ENCODE results near the gene INSRR.

The INSRR gene

DNA sequence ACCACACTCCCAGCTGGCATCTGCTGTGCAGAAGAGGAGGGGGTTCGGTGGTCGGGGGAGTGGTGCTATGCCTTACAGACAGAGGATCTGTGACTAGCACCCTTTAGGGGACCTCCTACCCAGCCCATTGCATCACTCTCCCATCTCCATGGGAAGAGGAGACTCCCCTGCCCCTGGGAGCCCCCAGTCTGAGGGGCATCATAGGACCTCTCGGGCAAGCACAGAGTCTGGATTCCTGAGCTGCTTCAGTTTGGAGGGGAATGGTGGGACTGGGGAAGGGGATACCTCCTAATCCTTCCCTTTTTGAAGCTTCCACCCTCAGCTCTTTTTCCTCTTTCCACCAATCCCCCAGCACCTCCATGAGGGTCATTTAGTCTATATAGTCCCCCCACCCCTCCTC, 1.4 kb downstream of the INSRR start:
- Histone ChIP-seq H3K4me1 (ENCODE audit: control insufficient read depth, insufficient read depth, low read length) (peaks cover 15% of the 10 kb centered on the region), H3K4me3 (ENCODE audit: low read length) (no peak overlapping the region), H3K4me2 (ENCODE audit: low read length) (no peak overlapping the region), H3K9me3 (replicated peaks; ENCODE audit: low read length) (no peaks in the 10 kb centered on the region), H3K27me3 (ENCODE audit: control insufficient read depth, insufficient read depth, low read length) (peaks cover 84% of the 10 kb centered on the region), H3K9ac (ENCODE audit: low read depth, low read length) (no peak overlapping the region), H3K36me3 (ENCODE audit: insufficient read depth, low read length) (no peaks in the 10 kb centered on the region)

DNA sequence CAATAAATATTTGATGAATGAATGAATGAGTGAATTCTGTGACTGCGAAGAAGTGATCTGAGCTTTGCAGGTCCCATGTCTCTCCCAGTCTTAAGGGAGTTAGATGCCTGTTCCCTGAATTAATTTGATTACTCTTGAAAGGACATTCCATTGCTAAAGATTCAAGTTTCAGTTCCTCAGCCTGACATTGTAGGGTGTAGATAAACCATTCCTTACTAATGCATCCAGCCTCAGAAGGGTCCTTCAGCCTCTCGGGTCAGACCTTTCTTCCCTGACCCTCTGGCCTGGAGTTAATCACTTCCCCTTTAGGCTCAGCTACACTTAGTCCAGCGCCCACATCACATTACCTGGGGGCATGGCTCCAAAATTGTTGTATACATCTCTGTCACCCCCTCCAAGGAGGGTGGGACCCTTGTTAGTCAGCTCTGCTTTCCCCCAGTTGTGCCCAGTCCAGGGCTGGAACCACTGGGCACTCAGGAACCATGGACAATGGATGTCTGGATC, 2.6 kb downstream of the INSRR start:
- peaks cover 82% of the 10 kb centered on the region for H3K27me3 ChIP-seq (ENCODE audit: control insufficient read depth, insufficient read depth, low read length)
- no peak overlapping the region for H3K4me3 ChIP-seq (ENCODE audit: low read length)
- H3K36me3 ChIP-seq (ENCODE audit: insufficient read depth, low read length) = no peaks in the 10 kb centered on the region
- H3K9ac ChIP-seq (ENCODE audit: low read depth, low read length) = no peak overlapping the region
- no peaks in the 10 kb centered on the region for H3K9me3 ChIP-seq (replicated peaks; ENCODE audit: low read length)
- H3K4me1 ChIP-seq (ENCODE audit: control insufficient read depth, insufficient read depth, low read length) = peaks cover 20% of the 10 kb centered on the region
- H3K4me2 ChIP-seq (ENCODE audit: low read length) = no peak overlapping the region

DNA sequence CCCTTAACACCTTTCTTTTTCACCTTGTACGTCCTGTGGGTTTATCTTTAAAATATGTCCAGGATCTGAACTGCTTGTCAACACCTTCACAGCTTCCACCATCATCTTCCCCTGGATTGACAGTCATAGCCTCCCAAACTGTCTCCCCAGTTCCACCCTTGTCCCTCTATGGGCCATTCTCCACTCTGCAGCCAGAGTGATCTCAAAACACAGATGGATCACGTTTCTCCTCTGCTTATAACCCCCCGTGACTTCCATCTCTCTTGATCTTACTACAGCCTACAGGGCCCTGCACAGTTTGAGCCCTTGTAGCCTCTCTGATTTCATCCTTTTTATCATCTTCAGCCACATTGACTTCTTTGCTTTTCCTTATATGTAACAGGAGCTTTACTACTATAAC, 4.3 kb downstream of the INSRR start:
- Histone ChIP-seq H3K4me3 (ENCODE audit: low read length) (no peak overlapping the region), H3K9ac (ENCODE audit: low read depth, low read length) (no peak overlapping the region), H3K36me3 (ENCODE audit: insufficient read depth, low read length) (no peaks in the 10 kb centered on the region), H3K4me1 (ENCODE audit: control insufficient read depth, insufficient read depth, low read length) (peaks cover 11% of the 10 kb centered on the region), H3K27me3 (ENCODE audit: control insufficient read depth, insufficient read depth, low read length) (peaks cover 71% of the 10 kb centered on the region), H3K4me2 (ENCODE audit: low read length) (no peak overlapping the region), H3K9me3 (replicated peaks; ENCODE audit: low read length) (no peaks in the 10 kb centered on the region)

DNA sequence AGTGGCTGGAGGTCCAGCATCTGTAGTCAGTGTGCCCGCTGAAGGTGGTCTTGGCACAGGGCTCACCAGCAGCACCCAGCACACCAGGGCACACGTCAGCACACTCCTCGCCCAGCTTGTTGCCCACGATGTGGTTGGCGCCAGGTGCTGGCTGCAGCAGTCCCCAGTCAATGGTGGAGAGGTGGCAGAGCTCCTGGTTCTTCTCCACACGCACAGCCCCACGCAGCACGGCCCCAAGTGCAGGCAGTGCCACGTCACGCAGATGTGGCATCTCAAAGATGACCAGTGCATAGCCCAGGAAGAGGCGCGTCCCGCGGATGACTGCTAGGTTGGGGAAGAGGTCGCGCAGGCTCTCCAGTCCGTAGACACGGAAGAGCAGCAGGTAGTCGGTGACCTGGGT, 5.2 kb downstream of the INSRR start:
- Histone ChIP-seq H3K4me1 (ENCODE audit: control insufficient read depth, insufficient read depth, low read length) (peaks cover 4% of the 10 kb centered on the region), H3K4me2 (ENCODE audit: low read length) (no peak overlapping the region), H3K4me3 (ENCODE audit: low read length) (no peak overlapping the region), H3K9me3 (replicated peaks; ENCODE audit: low read length) (no peaks in the 10 kb centered on the region), H3K27me3 (ENCODE audit: control insufficient read depth, insufficient read depth, low read length) (peaks cover 65% of the 10 kb centered on the region), H3K36me3 (ENCODE audit: insufficient read depth, low read length) (no peaks in the 10 kb centered on the region), H3K9ac (ENCODE audit: low read depth, low read length) (no peak overlapping the region)

DNA sequence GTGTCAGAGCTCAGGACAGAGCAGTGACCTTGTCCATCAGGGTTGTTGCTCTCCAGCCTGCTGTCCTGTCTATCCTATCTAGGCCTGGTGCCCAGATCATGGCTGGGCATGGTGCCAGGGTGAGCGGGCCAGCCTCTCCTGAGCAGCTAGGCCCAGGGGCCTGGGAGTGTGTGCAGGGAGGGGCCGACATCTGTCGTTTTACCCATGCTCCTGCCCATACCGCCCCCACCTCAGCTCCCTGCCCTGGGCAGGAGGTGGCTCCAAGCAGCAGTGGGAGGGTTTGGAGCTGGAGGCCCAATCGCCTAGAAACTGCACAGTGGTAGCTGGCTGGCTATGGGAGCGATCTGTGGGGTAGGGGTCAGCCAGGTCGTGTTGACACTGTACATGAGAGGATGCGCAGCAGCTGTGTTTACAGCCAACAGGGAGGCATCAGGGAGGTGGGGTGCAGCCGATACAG, 6.5 kb downstream of the INSRR start:
- H3K9ac ChIP-seq (ENCODE audit: low read depth, low read length) = no peak overlapping the region
- H3K4me3 ChIP-seq (ENCODE audit: low read length) = no peak overlapping the region
- H3K36me3 ChIP-seq (ENCODE audit: insufficient read depth, low read length) = no peaks in the 10 kb centered on the region
- peaks cover 4% of the 10 kb centered on the region for H3K4me1 ChIP-seq (ENCODE audit: control insufficient read depth, insufficient read depth, low read length)
- peaks cover 64% of the 10 kb centered on the region for H3K27me3 ChIP-seq (ENCODE audit: control insufficient read depth, insufficient read depth, low read length)
- no peak overlapping the region for H3K4me2 ChIP-seq (ENCODE audit: low read length)
- H3K9me3 ChIP-seq (replicated peaks; ENCODE audit: low read length) = no peaks in the 10 kb centered on the region

DNA sequence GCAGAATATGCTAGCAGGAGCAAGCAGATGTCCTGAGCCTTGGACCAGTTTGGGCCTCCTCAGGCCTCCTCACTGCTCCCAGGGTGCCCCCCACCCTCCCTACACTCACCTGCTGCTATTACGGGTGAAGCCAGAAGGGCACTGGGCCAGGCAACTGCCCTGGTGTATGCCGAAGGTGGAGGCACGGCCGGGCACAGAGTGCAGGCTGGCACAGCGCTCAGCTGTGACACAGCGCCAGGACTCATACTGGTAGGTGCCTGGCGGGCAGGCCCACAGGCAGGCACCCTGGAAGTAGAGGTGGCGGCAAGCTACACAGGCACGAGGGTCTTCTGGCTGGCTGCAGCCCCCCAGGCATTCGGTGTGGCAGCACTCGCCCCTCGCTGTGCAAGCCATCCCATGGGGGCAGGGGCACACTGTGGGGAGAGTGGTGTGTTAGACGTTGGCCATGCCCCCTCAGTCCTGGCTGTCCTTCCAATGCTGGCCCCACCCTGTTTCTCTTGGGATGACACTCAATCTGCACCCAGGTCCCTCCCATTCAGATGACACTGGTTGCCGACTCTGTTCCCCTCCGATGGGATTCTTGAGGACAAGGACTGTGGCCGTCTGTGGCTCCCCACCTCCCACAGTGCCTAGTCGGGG, 7.0 kb downstream of the INSRR start:
- Histone ChIP-seq H3K4me1 (ENCODE audit: control insufficient read depth, insufficient read depth, low read length) (peaks cover 4% of the 10 kb centered on the region), H3K36me3 (ENCODE audit: insufficient read depth, low read length) (no peaks in the 10 kb centered on the region), H3K27me3 (ENCODE audit: control insufficient read depth, insufficient read depth, low read length) (peaks cover 64% of the 10 kb centered on the region), H3K9me3 (replicated peaks; ENCODE audit: low read length) (no peaks in the 10 kb centered on the region), H3K4me2 (ENCODE audit: low read length) (no peak overlapping the region), H3K4me3 (ENCODE audit: low read length) (no peak overlapping the region), H3K9ac (ENCODE audit: low read depth, low read length) (no peak overlapping the region)

DNA sequence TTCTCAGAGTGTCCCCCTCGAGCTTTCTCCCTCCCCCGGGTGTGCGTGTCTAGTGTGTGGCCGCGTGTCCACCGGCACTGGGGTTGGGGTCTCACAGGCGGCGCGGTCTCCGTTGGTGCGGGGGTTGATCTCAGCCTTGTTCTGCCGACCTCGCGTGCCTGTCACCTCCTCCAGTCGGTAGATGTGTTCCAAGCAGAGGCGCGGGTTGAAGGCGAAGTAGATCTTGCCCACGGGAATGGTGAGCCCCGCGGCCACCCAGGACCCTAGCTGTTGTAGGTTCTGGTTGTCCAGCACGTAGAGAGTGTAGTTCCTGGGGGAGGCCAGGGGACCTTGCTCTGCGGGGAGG, 9.8 kb downstream of the INSRR start:
- no peaks in the 10 kb centered on the region for H3K36me3 ChIP-seq (ENCODE audit: insufficient read depth, low read length)
- peaks cover 73% of the 10 kb centered on the region for H3K27me3 ChIP-seq (ENCODE audit: control insufficient read depth, insufficient read depth, low read length)
- H3K4me3 ChIP-seq (ENCODE audit: low read length) = no peak overlapping the region
- H3K4me2 ChIP-seq (ENCODE audit: low read length) = no peak overlapping the region
- no peaks in the 10 kb centered on the region for H3K9me3 ChIP-seq (replicated peaks; ENCODE audit: low read length)
- peaks cover 4% of the 10 kb centered on the region for H3K4me1 ChIP-seq (ENCODE audit: control insufficient read depth, insufficient read depth, low read length)
- no peak overlapping the region for H3K9ac ChIP-seq (ENCODE audit: low read depth, low read length)

DNA sequence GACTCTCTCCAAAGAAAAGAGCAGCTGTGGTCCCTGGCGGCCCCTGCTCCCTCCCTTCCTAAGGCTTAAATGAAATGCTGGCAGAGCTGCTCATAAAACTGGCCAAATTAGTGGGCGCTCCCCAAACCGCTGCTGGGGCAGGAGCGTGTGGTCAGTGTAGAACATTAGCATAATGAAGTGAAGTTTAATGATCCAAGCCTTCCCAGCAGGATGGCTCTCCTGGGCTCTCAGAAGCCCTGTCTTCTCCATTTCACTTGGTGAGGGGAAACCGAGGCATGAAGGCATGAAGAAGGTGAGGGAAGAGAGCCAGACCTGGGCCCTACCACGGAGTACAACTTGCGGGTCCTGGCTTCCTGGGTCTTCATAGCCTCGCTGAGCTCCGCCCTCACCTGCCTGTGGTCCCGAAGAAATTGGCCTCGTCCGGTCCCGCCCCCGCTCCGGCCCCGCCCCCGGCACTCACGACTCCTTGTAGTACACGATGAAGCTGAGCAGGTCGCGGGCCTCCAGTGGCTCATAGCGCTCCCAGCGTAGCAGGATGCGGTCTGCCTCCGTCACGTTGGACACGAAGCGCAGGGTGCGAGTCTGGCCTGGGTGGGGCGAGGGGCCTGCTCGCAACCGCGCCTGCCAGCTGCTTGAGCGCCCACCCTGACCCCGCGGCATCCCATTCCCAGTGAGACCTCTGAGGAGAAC, 10.3 kb downstream of the INSRR start:
- Histone ChIP-seq H3K36me3 (ENCODE audit: insufficient read depth, low read length) (no peaks in the 10 kb centered on the region), H3K9me3 (replicated peaks; ENCODE audit: low read length) (no peaks in the 10 kb centered on the region), H3K27me3 (ENCODE audit: control insufficient read depth, insufficient read depth, low read length) (peaks cover 73% of the 10 kb centered on the region), H3K4me3 (ENCODE audit: low read length) (no peak overlapping the region), H3K4me1 (ENCODE audit: control insufficient read depth, insufficient read depth, low read length) (peaks cover 4% of the 10 kb centered on the region), H3K9ac (ENCODE audit: low read depth, low read length) (no peak overlapping the region), H3K4me2 (ENCODE audit: low read length) (no peak overlapping the region)

DNA sequence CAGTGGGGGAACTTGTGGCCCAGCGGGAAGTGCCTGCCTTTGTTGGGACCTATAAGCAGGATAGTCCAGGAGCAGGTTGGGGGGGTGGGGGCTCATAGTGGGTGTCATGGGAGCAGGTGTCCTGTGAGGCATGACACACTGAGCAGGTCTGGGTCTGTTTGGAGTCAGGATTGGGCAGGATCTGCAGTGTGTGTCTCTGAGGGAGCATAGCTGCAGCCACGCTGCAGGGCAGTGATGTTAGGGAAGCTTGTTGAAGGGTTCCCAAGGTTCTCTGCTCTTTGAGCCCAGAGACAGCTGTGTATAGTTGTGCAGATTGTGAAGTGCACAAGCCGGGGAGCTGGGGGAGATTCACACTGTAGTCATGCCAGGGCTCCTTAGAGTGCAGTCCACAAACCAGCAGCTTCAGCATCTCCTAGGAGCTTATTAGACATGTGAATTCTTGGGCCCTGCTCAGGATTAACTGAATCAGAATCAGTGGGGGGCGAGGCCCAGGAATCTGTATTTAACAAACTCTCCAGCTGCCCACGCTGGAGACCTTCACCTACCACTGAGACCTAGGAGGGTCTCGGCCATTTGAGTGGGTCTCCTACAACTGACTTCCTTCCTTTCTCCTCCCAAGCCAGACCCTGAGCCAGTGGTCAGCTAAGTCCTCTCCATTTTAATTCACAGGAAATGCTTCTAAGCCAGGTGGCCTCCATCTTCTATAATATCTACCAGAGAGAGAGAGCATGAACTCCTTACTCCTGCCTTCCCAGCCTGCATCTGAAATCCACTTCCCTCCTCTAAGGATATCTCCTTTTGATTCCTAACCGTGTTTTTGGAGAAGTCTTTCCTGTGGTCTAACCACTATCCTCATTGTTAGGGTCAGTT, 11.1 kb downstream of the INSRR start:
- H3K4me1 ChIP-seq (ENCODE audit: control insufficient read depth, insufficient read depth, low read length) = peaks cover 4% of the 10 kb centered on the region
- no peak overlapping the region for H3K9ac ChIP-seq (ENCODE audit: low read depth, low read length)
- no peak overlapping the region for H3K4me2 ChIP-seq (ENCODE audit: low read length)
- H3K4me3 ChIP-seq (ENCODE audit: low read length) = no peak overlapping the region
- H3K36me3 ChIP-seq (ENCODE audit: insufficient read depth, low read length) = no peaks in the 10 kb centered on the region
- no peaks in the 10 kb centered on the region for H3K9me3 ChIP-seq (replicated peaks; ENCODE audit: low read length)
- peaks cover 74% of the 10 kb centered on the region for H3K27me3 ChIP-seq (ENCODE audit: control insufficient read depth, insufficient read depth, low read length)

DNA sequence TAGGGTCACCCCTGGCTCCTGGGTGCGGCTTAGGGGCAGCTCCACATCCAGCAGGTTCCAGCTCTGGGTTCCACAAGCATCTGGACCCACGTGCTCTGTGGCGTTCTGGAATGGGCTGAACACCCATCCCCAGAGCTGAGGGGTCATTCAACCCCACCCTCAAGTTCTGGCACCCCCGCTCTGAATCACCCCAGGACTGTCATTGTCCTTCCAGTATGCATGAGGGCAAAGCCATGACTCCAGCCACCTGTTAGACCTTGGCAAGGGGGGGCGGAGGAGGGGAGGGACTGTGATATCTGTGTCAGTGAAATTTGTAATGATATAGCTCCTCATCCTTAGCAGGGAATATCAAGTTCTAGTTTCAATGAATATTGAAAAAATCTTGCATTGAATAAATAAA, 12.3 kb downstream of the INSRR start:
- no peak overlapping the region for H3K4me2 ChIP-seq (ENCODE audit: low read length)

DNA sequence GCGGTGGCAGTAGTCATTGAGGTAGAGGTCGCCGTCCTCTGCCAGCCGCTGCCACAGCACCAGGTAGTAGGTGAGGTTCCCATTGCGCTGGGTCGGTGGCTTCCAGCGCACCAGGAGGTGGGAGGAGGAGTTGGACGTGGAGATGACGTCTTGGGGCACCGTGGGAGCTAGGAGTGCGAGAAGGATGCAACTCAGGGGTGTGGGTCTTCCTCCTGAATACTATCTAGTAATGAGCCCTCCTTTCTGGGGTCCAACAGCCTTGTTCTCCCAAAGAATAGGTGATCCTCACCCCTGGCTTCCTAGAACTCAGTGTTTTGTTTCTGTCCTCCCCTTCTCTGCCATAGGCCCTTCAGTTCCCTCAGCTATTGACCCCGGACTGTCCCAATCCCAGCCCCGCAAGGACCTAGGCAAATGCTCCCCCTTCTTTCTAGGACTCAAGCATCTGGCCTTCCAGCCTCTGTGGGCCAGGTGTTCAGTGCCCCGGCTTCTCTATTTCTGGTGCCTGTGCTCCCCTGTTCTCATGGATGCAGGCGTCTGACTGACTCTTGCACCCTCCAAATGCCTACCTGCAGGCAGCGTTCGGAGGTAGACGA, 12.9 kb downstream of the INSRR start:
- H3K4me3 ChIP-seq (ENCODE audit: low read length) = no peak overlapping the region
- H3K27me3 ChIP-seq (ENCODE audit: control insufficient read depth, insufficient read depth, low read length) = peaks cover 75% of the 10 kb centered on the region
- no peaks in the 10 kb centered on the region for H3K36me3 ChIP-seq (ENCODE audit: insufficient read depth, low read length)
- no peak overlapping the region for H3K4me2 ChIP-seq (ENCODE audit: low read length)
- H3K9me3 ChIP-seq (replicated peaks; ENCODE audit: low read length) = no peaks in the 10 kb centered on the region
- H3K9ac ChIP-seq (ENCODE audit: low read depth, low read length) = no peak overlapping the region
- no peaks in the 10 kb centered on the region for H3K4me1 ChIP-seq (ENCODE audit: control insufficient read depth, insufficient read depth, low read length)

More for the DNA sequence above, 12.3 kb downstream of the INSRR start:
- Histone ChIP-seq H3K4me3 (ENCODE audit: low read length) (no peak overlapping the region), H3K9me3 (replicated peaks; ENCODE audit: low read length) (no peaks in the 10 kb centered on the region), H3K27me3 (ENCODE audit: control insufficient read depth, insufficient read depth, low read length) (peaks cover 77% of the 10 kb centered on the region), H3K36me3 (ENCODE audit: insufficient read depth, low read length) (no peaks in the 10 kb centered on the region), H3K9ac (ENCODE audit: low read depth, low read length) (no peak overlapping the region), H3K4me1 (ENCODE audit: control insufficient read depth, insufficient read depth, low read length) (no peaks in the 10 kb centered on the region)

All from skeletal muscle satellite cell (primary cell).